Mesodermal cell (in vitro differentiated cells): ENCODE results near the gene KCNE1.

ENCODE experiments used
- H3K27ac ChIP-seq: 2 replicates; pipeline ENCODE4 v1.7.0; 2013; ENCODE audit warnings: mild to moderate bottlenecking, low read depth, low read length, moderate library complexity; ENCODE audit not compliant: severe bottlenecking
- H3K36me3 ChIP-seq: 2 replicates; pipeline ENCODE4 v1.7.1; 2013; ENCODE audit warnings: mild to moderate bottlenecking, low read length, moderate library complexity; ENCODE audit not compliant: control insufficient read depth, insufficient read depth
- H3K4me1 ChIP-seq: one replicate; pipeline ENCODE4 v1.7.1; 2013; ENCODE audit warnings: mild to moderate bottlenecking, low read length; ENCODE audit not compliant: insufficient read depth, control insufficient read depth, poor library complexity, severe bottlenecking
- H3K4me3 ChIP-seq: 2 replicates; pipeline ENCODE4 v1.7.0; 2013; ENCODE audit warnings: low read length, control low read depth, mild to moderate bottlenecking; ENCODE audit not compliant: insufficient read depth, poor library complexity, severe bottlenecking; ENCODE audit errors: extremely low read depth
- H3K9me3 ChIP-seq: 2 replicates; pipeline ENCODE4 v1.7.1; 2013; ENCODE audit warnings: mild to moderate bottlenecking, low read length, moderate library complexity; ENCODE audit not compliant: control insufficient read depth
- WGBS, 2 experiments: methylation state at CpG; one replicate each; pipeline ENCODE4 v1.1.5; 2013; ENCODE audit warnings: missing lambda C conversion rate in 2 of 2; ENCODE audit not compliant: insufficient coverage in 2 of 2; 5-methylcytosine and 5-hydroxymethylcytosine counted together

The KCNE1 gene

GRCh38 chr21:34536311-34536710 lies 24.3 kb upstream of the KCNE1 start:
- Histone ChIP-seq H3K4me1 (peaks cover 22% of the 10 kb centered on the region), H3K27ac (peak overlapping the region; percentile 92), H3K9me3 (peaks cover 4% of the 10 kb centered on the region), H3K36me3 (no peaks in the 10 kb centered on the region), H3K4me3 (no peak overlapping the region)
- WGBS, 2 experiments = 83 to 95% methylated on average over 3 to 4 of the region's 8 CpGs

- Histone ChIP-seq H3K27ac (peak overlapping the region; percentile 92), H3K9me3 (peaks cover 4% of the 10 kb centered on the region), H3K4me1 (peaks cover 22% of the 10 kb centered on the region), H3K4me3 (no peak overlapping the region), H3K36me3 (no peaks in the 10 kb centered on the region)
- WGBS, 2 experiments = 94% methylated on average over 3 of the region's 3 CpGs; no CpG with 5 or more reads in 1 of the 2 experiments
These were observed 23.9 kb upstream of the KCNE1 start for GRCh38 chr21:34535886-34536285.

- Histone ChIP-seq H3K27ac (no peak overlapping the region), H3K4me1 (peaks cover 28% of the 10 kb centered on the region), H3K9me3 (peaks cover 4% of the 10 kb centered on the region), H3K4me3 (no peak overlapping the region), H3K36me3 (no peaks in the 10 kb centered on the region)
- WGBS, 2 experiments = 63 to 74% methylated on average over 3 to 4 of the region's 4 CpGs
These were observed 22.5 kb upstream of the KCNE1 start for GRCh38 chr21:34534522-34534921.

- Histone ChIP-seq H3K27ac (no peak overlapping the region), H3K36me3 (no peaks in the 10 kb centered on the region), H3K9me3 (peaks cover 9% of the 10 kb centered on the region), H3K4me1 (peaks cover 30% of the 10 kb centered on the region), H3K4me3 (no peak overlapping the region)
- WGBS, 2 experiments = 61 to 63% methylated on average over 1 of the region's 3 CpGs
These were observed 21.9 kb upstream of the KCNE1 start for GRCh38 chr21:34533938-34534337.

GRCh38 chr21:34531399-34531798 lies 19.4 kb upstream of the KCNE1 start:
- Histone ChIP-seq H3K9me3 (peaks cover 9% of the 10 kb centered on the region), H3K4me3 (no peak overlapping the region), H3K4me1 (peaks cover 31% of the 10 kb centered on the region), H3K36me3 (no peaks in the 10 kb centered on the region), H3K27ac (no peak overlapping the region)
- 89 to 93% methylated on average over 6 of the region's 6 CpGs for WGBS, 2 experiments

GRCh38 chr21:34530261-34530660 lies 18.3 kb upstream of the KCNE1 start:
- peaks cover 9% of the 10 kb centered on the region for H3K9me3 ChIP-seq
- no peak overlapping the region for H3K27ac ChIP-seq
- H3K36me3 ChIP-seq = no peaks in the 10 kb centered on the region
- H3K4me3 ChIP-seq = no peak overlapping the region
- H3K4me1 ChIP-seq = peaks cover 25% of the 10 kb centered on the region

GRCh38 chr21:34528131-34528561 lies 16.1 kb upstream of the KCNE1 start:
- peak overlapping the region; percentile 24 for H3K27ac ChIP-seq
- no peak overlapping the region for H3K4me3 ChIP-seq
- H3K9me3 ChIP-seq = peaks cover 5% of the 10 kb centered on the region
- peaks cover 42% of the 10 kb centered on the region for H3K4me1 ChIP-seq
- peaks cover 9% of the 10 kb centered on the region for H3K36me3 ChIP-seq
- WGBS, 2 experiments = 91 to 94% methylated on average over 1 to 2 of the region's 3 CpGs

GRCh38 chr21:34526618-34527290 lies 14.7 kb upstream of the KCNE1 start:
- H3K4me1 ChIP-seq = peaks cover 47% of the 10 kb centered on the region
- peaks cover 5% of the 10 kb centered on the region for H3K9me3 ChIP-seq
- H3K27ac ChIP-seq = peak overlapping the region; percentile 98
- peaks cover 22% of the 10 kb centered on the region for H3K36me3 ChIP-seq
- H3K4me3 ChIP-seq = peak overlapping the region; percentile 50
- WGBS, 2 experiments = 28 to 36% methylated on average over 6 to 10 of the region's 10 CpGs

- peaks cover 5% of the 10 kb centered on the region for H3K9me3 ChIP-seq
- peak overlapping the region; percentile 50 for H3K4me3 ChIP-seq
- H3K27ac ChIP-seq = peak overlapping the region; percentile 98
- WGBS, 2 experiments = 50 to 68% methylated on average over 2 to 4 of the region's 5 CpGs
- peaks cover 47% of the 10 kb centered on the region for H3K4me1 ChIP-seq
- H3K36me3 ChIP-seq = peaks cover 27% of the 10 kb centered on the region
These were observed 14.2 kb upstream of the KCNE1 start for GRCh38 chr21:34526241-34526617.

- WGBS, 2 experiments = 24 to 33% methylated on average over 27 to 29 of the region's 31 CpGs
- peaks cover 48% of the 10 kb centered on the region for H3K4me1 ChIP-seq
- peaks cover 40% of the 10 kb centered on the region for H3K36me3 ChIP-seq
- H3K4me3 ChIP-seq = peak overlapping the region; percentile 50
- H3K27ac ChIP-seq = peak overlapping the region; percentile 98
- peaks cover 5% of the 10 kb centered on the region for H3K9me3 ChIP-seq
These were observed 12.9 kb upstream of the KCNE1 start for GRCh38 chr21:34524646-34525601.
